Measurements from ENCODE around the gene TRPV2.

The TRPV2 gene

GRCh38 chr17:16484445-16485175 lies 69.2 kb downstream of the TRPV2 start:
- H3K4me3 Mint-ChIP-seq, result no peak overlapping the region
- H3K36me3 Mint-ChIP-seq (ENCODE audit: low read depth), result no peaks in the 10 kb centered on the region
- no peaks in the 10 kb centered on the region for H3K27me3 Mint-ChIP-seq
- no peaks in the 10 kb centered on the region for H3K9me3 Mint-ChIP-seq
- no peaks in the 10 kb centered on the region for H3K4me1 Mint-ChIP-seq (ENCODE audit: low read depth)
- no peak overlapping the region for H3K27ac Mint-ChIP-seq

All from stimulated activated naive CD8-positive, alpha-beta T cell treated with anti-CD3 and anti-CD28 coated beads, Interleukin-15, Interleukin-2, amounts not matched to agents 100 ng/mL and 50 ng/mL, for 24 hours (primary cell).